ENCODE results near the gene CDH13. TPM values are rescaled to one million over a fixed set of nuclear protein-coding genes. Genes with fewer than 3 reads are reported as not detected.

The CDH13 gene
- total and polyA plus RNA-seq, 2 donors (not counting 1 experiment from before 2014, with no cell fraction given): 27.6 to 96.7 TPM

DNA sequence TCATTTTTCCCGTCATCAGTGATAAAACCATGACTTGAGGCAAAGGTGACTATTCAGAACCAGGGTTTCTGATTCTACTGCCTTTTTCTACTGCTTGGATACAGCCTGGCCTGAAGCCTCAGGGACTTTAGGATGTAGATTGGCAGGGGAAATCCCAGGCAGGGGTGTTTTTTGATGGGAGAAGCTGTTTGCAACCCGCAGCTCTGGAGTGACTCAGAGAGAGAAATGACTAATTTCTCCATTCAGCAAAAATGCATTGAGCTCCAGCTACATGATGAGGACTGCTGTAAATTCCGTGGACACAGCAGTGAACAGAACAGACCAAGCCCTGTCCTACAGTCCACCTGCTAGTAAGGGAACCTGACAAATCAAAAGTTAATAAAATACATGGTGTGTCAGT, 560.6 kb downstream of the CDH13 start:
- no peaks in the 10 kb centered on the region for H3K36me3 ChIP-seq (ENCODE audit: control insufficient read depth, insufficient read depth, low read length)
- no peaks in the 10 kb centered on the region for H3K79me2 ChIP-seq (ENCODE audit: control insufficient read depth, insufficient read depth, low read length)
- no peak overlapping the region for H3K27ac ChIP-seq (ENCODE audit: insufficient read depth, low read length)
- no peaks in the 10 kb centered on the region for H4K20me1 ChIP-seq (ENCODE audit: control insufficient read depth, extremely low read depth, insufficient read depth, low read length)
- no peak overlapping the region for H2AFZ ChIP-seq (ENCODE audit: low read length)
- no peaks in the 10 kb centered on the region for H3K9me3 ChIP-seq (ENCODE audit: control insufficient read depth, insufficient read depth, low read depth, low read length)
- no peaks in the 10 kb centered on the region for H3K27me3 ChIP-seq (ENCODE audit: control insufficient read depth, insufficient read depth, low read length)
- no peak overlapping the region for H3K9ac ChIP-seq (ENCODE audit: insufficient read depth, low read length)
- TF ChIP-seq, protein P1, sequence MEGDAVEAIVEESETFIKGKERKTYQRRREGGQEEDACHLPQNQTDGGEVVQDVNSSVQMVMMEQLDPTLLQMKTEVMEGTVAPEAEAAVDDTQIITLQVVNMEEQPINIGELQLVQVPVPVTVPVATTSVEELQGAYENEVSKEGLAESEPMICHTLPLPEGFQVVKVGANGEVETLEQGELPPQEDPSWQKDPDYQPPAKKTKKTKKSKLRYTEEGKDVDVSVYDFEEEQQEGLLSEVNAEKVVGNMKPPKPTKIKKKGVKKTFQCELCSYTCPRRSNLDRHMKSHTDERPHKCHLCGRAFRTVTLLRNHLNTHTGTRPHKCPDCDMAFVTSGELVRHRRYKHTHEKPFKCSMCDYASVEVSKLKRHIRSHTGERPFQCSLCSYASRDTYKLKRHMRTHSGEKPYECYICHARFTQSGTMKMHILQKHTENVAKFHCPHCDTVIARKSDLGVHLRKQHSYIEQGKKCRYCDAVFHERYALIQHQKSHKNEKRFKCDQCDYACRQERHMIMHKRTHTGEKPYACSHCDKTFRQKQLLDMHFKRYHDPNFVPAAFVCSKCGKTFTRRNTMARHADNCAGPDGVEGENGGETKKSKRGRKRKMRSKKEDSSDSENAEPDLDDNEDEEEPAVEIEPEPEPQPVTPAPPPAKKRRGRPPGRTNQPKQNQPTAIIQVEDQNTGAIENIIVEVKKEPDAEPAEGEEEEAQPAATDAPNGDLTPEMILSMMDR (conservative IDR thresholded peaks at IDR 0.05 in 1 of 2, IDR thresholded peaks at IDR 0.05 in 1 of 2; ENCODE audit: low read depth in 1 of 2, low read length in 2 of 2): no peak
- no peak for TF ChIP-seq EZH2 (IDR thresholded peaks at IDR 0.05; ENCODE audit: low read length, missing control alignments)
- H3K4me2 ChIP-seq (ENCODE audit: extremely low read depth, insufficient read depth, low read length): no peak overlapping the region
- no peak overlapping the region for H3K4me3 ChIP-seq (replicated peaks in 1 of 4; ENCODE audit: control extremely low read depth in 1 of 4, insufficient read depth in 1 of 4, low read depth in 3 of 4, low read length in 4 of 4)
- peak; percentile 65 to 81 for DNase-seq (ENCODE audit: low read depth in 2 of 2)
- no peaks in the 10 kb centered on the region for H3K4me1 ChIP-seq (ENCODE audit: control insufficient read depth, extremely low read depth, insufficient read depth, low read length)

DNA sequence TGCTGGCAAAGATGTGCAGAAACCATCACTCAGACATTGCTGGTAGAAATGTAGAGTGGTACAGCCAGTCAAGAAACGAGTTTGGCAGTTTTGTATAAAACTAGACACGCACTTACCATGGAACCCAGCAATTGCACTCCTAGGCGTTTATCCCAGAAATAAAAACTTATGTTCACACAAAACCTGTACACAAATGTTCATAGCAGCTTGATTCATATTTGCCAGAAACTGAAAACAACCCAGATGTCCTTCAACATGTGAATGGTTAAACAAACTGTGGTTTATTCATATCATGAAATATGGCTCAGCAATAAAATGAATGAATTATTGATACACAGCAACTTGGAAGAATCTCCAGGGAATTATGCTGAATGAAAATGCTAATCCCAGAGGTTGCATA, 570.0 kb downstream of the CDH13 start:
- Histone ChIP-seq H3K9me3 (ENCODE audit: control insufficient read depth, insufficient read depth, low read depth, low read length) (no peaks in the 10 kb centered on the region), H3K9ac (ENCODE audit: insufficient read depth, low read length) (no peak overlapping the region), H3K4me2 (ENCODE audit: extremely low read depth, insufficient read depth, low read length) (no peak overlapping the region), H3K27ac (ENCODE audit: insufficient read depth, low read length) (no peak overlapping the region), H3K79me2 (ENCODE audit: control insufficient read depth, insufficient read depth, low read length) (no peaks in the 10 kb centered on the region), H3K4me3 (replicated peaks in 1 of 4; ENCODE audit: control extremely low read depth in 1 of 4, insufficient read depth in 1 of 4, low read depth in 3 of 4, low read length in 4 of 4) (no peak overlapping the region), H3K36me3 (ENCODE audit: control insufficient read depth, insufficient read depth, low read length) (no peaks in the 10 kb centered on the region), H2AFZ (ENCODE audit: low read length) (no peak overlapping the region), H4K20me1 (ENCODE audit: control insufficient read depth, extremely low read depth, insufficient read depth, low read length) (no peaks in the 10 kb centered on the region), H3K4me1 (ENCODE audit: control insufficient read depth, extremely low read depth, insufficient read depth, low read length) (no peaks in the 10 kb centered on the region), H3K27me3 (ENCODE audit: control insufficient read depth, insufficient read depth, low read length) (no peaks in the 10 kb centered on the region)
- no peak for DNase-seq (ENCODE audit: low read depth in 2 of 2)
- TF ChIP-seq, protein P1 (conservative IDR thresholded peaks at IDR 0.05 in 1 of 2, IDR thresholded peaks at IDR 0.05 in 1 of 2; ENCODE audit: low read depth in 1 of 2, low read length in 2 of 2): no peak
- no peak for TF ChIP-seq EZH2 (IDR thresholded peaks at IDR 0.05; ENCODE audit: low read length, missing control alignments)

DNA sequence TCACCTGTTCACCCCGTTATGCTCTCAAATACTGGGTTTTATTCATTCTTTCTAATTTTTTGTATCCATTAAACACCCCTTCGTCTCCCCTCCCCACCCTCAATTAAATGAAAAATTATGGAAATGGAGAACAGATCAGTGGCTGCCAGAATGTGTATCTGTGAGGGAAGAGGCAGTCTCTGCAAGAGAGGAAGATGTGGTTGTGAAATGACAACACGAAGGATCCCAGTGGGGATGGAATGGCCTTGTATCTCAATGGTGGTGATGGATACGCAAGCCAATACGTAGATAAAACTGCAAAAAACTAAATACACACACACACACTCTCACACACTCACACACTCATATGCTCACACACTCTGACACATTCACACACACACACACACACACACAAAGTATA, 570.7 kb downstream of the CDH13 start:
- no peak for TF ChIP-seq EZH2 (IDR thresholded peaks at IDR 0.05; ENCODE audit: low read length, missing control alignments)
- TF ChIP-seq, protein P1 (conservative IDR thresholded peaks at IDR 0.05 in 1 of 2, IDR thresholded peaks at IDR 0.05 in 1 of 2; ENCODE audit: low read depth in 1 of 2, low read length in 2 of 2): no peak
- Histone ChIP-seq H4K20me1 (ENCODE audit: control insufficient read depth, extremely low read depth, insufficient read depth, low read length) (no peaks in the 10 kb centered on the region), H3K9me3 (ENCODE audit: control insufficient read depth, insufficient read depth, low read depth, low read length) (no peaks in the 10 kb centered on the region), H3K4me2 (ENCODE audit: extremely low read depth, insufficient read depth, low read length) (no peak overlapping the region), H3K36me3 (ENCODE audit: control insufficient read depth, insufficient read depth, low read length) (no peaks in the 10 kb centered on the region), H3K27ac (ENCODE audit: insufficient read depth, low read length) (no peak overlapping the region), H3K9ac (ENCODE audit: insufficient read depth, low read length) (no peak overlapping the region), H3K27me3 (ENCODE audit: control insufficient read depth, insufficient read depth, low read length) (no peaks in the 10 kb centered on the region), H2AFZ (ENCODE audit: low read length) (no peak overlapping the region), H3K4me3 (replicated peaks in 1 of 4; ENCODE audit: control extremely low read depth in 1 of 4, insufficient read depth in 1 of 4, low read depth in 3 of 4, low read length in 4 of 4) (no peak overlapping the region), H3K4me1 (ENCODE audit: control insufficient read depth, extremely low read depth, insufficient read depth, low read length) (no peaks in the 10 kb centered on the region), H3K79me2 (ENCODE audit: control insufficient read depth, insufficient read depth, low read length) (no peaks in the 10 kb centered on the region)
- DNase-seq (ENCODE audit: low read depth in 2 of 2): no peak

All from fibroblast of lung (primary cell).